Measurements from ENCODE around the gene PCP4L1.

DNA sequence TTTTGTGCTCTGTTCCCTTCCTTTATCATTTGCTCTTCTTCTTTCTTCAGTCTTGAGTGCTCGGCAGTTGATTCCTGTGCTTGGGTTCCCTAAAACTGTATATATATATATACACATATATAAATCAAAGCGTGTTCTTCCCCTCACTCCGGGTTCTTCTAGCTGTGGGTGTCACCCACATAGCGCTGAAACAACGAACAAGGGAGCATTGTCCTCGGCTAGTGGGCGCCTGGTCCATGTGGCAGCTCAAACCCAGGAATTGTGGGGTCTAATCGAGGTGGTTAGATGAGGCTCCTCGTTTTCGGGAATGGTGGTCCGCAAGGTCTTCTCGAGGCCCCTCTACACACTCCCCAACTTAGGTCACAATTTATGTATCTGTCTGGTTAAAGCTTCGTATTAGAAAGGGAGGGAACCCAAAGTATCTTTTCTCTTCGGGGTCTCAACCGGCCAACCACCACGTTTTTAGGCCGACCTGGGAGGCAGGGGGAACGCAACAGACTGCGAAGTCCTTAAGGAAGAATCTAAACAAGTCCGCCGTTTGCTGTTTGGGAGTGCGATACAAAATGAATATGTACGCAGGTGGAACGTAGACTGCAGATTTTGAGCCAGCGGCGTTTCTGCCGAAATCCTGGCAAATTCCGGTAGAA, 55.1 kb downstream of the PCP4L1 start:
- TF ChIP-seq EZH2 (IDR thresholded peaks at IDR 0.05; ENCODE audit: insufficient read depth, poor library complexity, severe bottlenecking) (no peak), EZH2phosphoT487 (IDR thresholded peaks at IDR 0.05; ENCODE audit: insufficient read depth, low read depth) (no peak)

Measured in GM23248 (cell line).